ENCODE results near the gene CLDND2. TPM values are rescaled to one million over a fixed set of nuclear protein-coding genes. Genes with fewer than 3 reads are reported as not detected.
A peak's percentile ranks its signal among the peaks of the same experiment; 100 is the strongest.

CLDND2 gene
- total and polyA plus RNA-seq, 2 experiments from 2014 or later = 1.2 to 7.2 TPM

DNA sequence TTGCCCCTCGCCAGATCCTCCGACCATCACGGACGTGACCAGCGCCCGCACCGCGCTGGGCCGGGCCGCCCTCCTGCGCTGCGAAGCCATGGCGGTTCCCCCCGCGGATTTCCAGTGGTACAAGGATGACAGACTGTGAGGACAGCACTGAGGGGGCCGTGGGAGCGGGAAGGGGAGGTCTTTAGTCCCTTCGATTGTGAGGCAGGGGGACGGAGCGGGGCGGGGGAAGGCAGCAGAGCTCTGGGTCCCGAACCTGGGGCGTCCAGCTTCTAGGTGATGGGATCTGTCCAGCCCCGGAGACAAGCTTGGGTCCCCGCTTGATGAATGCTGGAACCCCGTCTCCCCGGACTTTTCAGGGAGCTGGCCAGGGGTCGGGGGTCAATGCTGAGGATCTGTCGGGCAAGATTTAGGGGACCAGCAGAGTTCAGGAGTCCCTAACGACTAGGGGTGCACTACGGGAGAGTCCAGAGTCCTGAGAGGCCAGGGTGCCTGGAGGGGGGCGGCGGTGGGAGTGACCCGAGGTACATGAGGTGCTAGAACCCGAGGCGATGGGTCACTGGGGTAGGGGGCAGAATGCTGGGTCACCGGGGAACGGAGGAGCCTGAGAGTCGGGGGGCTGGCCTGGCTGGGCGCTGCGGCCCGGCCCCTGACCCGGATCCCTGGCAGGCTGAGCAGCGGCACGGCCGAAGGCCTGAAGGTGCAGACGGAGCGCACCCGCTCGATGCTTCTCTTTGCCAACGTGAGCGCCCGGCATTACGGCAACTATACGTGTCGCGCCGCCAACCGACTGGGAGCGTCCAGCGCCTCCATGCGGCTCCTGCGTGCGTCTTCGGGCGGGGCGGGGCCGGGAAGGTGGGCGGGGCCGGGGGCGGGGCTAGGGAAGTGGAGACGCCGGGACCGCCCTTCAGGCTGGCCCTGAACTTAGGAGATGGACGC is 41.5 kb downstream of the CLDND2 start:
- DNase-seq (ENCODE audit: low spot score) = peak; percentile 59

GRCh38 chr19:51326216-51327065 is 42.4 kb downstream of the CLDND2 start:
- Histone ChIP-seq H3K9me3 (ENCODE audit: low read depth) (no peaks in the 10 kb centered on the region), H3K27me3 (no peaks in the 10 kb centered on the region), H3K79me2 (no peaks in the 10 kb centered on the region), H3K4me1 (ENCODE audit: insufficient read depth) (no peaks in the 10 kb centered on the region), H3K4me3 (no peak overlapping the region), H4K20me1 (ENCODE audit: insufficient read depth, poor library complexity, severe bottlenecking) (no peaks in the 10 kb centered on the region), H3K27ac (no peak overlapping the region), H3K4me2 (no peak overlapping the region), H2AFZ (no peak overlapping the region), H3K36me3 (replicated peaks; ENCODE audit: insufficient read depth, low read depth) (no peaks in the 10 kb centered on the region), H3K9me2 (replicated peaks; ENCODE audit: insufficient read depth) (no peaks in the 10 kb centered on the region)
- WGBS (ENCODE audit: low lambda C conversion rate, missing lambda C conversion rate) = 71% methylated on average over 16 of the region's 36 CpGs
- TF ChIP-seq, protein P1, sequence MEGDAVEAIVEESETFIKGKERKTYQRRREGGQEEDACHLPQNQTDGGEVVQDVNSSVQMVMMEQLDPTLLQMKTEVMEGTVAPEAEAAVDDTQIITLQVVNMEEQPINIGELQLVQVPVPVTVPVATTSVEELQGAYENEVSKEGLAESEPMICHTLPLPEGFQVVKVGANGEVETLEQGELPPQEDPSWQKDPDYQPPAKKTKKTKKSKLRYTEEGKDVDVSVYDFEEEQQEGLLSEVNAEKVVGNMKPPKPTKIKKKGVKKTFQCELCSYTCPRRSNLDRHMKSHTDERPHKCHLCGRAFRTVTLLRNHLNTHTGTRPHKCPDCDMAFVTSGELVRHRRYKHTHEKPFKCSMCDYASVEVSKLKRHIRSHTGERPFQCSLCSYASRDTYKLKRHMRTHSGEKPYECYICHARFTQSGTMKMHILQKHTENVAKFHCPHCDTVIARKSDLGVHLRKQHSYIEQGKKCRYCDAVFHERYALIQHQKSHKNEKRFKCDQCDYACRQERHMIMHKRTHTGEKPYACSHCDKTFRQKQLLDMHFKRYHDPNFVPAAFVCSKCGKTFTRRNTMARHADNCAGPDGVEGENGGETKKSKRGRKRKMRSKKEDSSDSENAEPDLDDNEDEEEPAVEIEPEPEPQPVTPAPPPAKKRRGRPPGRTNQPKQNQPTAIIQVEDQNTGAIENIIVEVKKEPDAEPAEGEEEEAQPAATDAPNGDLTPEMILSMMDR (IDR thresholded peaks at IDR 0.05; ENCODE audit: poor library complexity) = no peak
- TF ChIP-seq EZH2phosphoT487 (IDR thresholded peaks at IDR 0.05; ENCODE audit: low read depth, severe bottlenecking, unreplicated experiment) (no peak), EZH2 (IDR thresholded peaks at IDR 0.05; ENCODE audit: borderline replicate concordance) (no peak)
- DNase-seq (ENCODE audit: low spot score) = no peak

More for the DNA sequence above, 41.5 kb downstream of the CLDND2 start:
- H3K4me2 ChIP-seq = peak overlapping the region; percentile 59
- H3K27ac ChIP-seq = no peak overlapping the region
- H3K27me3 ChIP-seq = no peaks in the 10 kb centered on the region
- H3K4me3 ChIP-seq = no peak overlapping the region
- no peaks in the 10 kb centered on the region for H3K79me2 ChIP-seq
- H3K9me3 ChIP-seq (ENCODE audit: low read depth) = no peaks in the 10 kb centered on the region
- TF ChIP-seq EZH2phosphoT487 (IDR thresholded peaks at IDR 0.05; ENCODE audit: low read depth, severe bottlenecking, unreplicated experiment) (no peak), EZH2 (IDR thresholded peaks at IDR 0.05; ENCODE audit: borderline replicate concordance) (no peak)
- TF ChIP-seq, protein P1 (IDR thresholded peaks at IDR 0.05; ENCODE audit: poor library complexity) = no peak
- no peaks in the 10 kb centered on the region for H3K4me1 ChIP-seq (ENCODE audit: insufficient read depth)
- 46% methylated on average over 43 of the region's 75 CpGs for WGBS (ENCODE audit: low lambda C conversion rate, missing lambda C conversion rate)
- H2AFZ ChIP-seq = no peak overlapping the region
- no peaks in the 10 kb centered on the region for H4K20me1 ChIP-seq (ENCODE audit: insufficient read depth, poor library complexity, severe bottlenecking)
- no peaks in the 10 kb centered on the region for H3K9me2 ChIP-seq (replicated peaks; ENCODE audit: insufficient read depth)
- H3K36me3 ChIP-seq (replicated peaks; ENCODE audit: insufficient read depth, low read depth) = no peaks in the 10 kb centered on the region

GRCh38 chr19:51325161-51325976 is 43.4 kb downstream of the CLDND2 start:
- no peaks in the 10 kb centered on the region for H3K27me3 ChIP-seq
- H2AFZ ChIP-seq = no peak overlapping the region
- no peaks in the 10 kb centered on the region for H3K9me3 ChIP-seq (ENCODE audit: low read depth)
- H3K4me2 ChIP-seq = no peak overlapping the region
- 94% methylated on average over 12 of the region's 26 CpGs for WGBS (ENCODE audit: low lambda C conversion rate, missing lambda C conversion rate)
- TF ChIP-seq EZH2 (IDR thresholded peaks at IDR 0.05; ENCODE audit: borderline replicate concordance) (no peak), EZH2phosphoT487 (IDR thresholded peaks at IDR 0.05; ENCODE audit: low read depth, severe bottlenecking, unreplicated experiment) (no peak)
- TF ChIP-seq, protein P1 (IDR thresholded peaks at IDR 0.05; ENCODE audit: poor library complexity) = no peak
- H3K4me3 ChIP-seq = no peak overlapping the region
- no peaks in the 10 kb centered on the region for H3K4me1 ChIP-seq (ENCODE audit: insufficient read depth)
- H3K79me2 ChIP-seq = no peaks in the 10 kb centered on the region
- DNase-seq (ENCODE audit: low spot score) = no peak
- no peaks in the 10 kb centered on the region for H3K36me3 ChIP-seq (replicated peaks; ENCODE audit: insufficient read depth, low read depth)
- H4K20me1 ChIP-seq (ENCODE audit: insufficient read depth, poor library complexity, severe bottlenecking) = no peaks in the 10 kb centered on the region
- H3K9me2 ChIP-seq (replicated peaks; ENCODE audit: insufficient read depth) = no peaks in the 10 kb centered on the region
- no peak overlapping the region for H3K27ac ChIP-seq

Measured in hepatocyte (in vitro differentiated cells).